ENCODE data around the gene SORCS3.

The SORCS3 gene

GRCh38 chr10:104734433-104734832 lies 93.3 kb downstream of the SORCS3 start:
- no peak for DNase-seq (ENCODE audit: low read depth in 1 of 2, low spot score in 1 of 2)
- H3K4me3 ChIP-seq (replicated peaks; ENCODE audit: insufficient read depth, low read length) = no peak overlapping the region
- no peak for TF ChIP-seq SPI1 (IDR thresholded peaks at IDR 0.05; ENCODE audit: borderline replicate concordance, low read depth)
- no peak for TF ChIP-seq POLR2AphosphoS5 (IDR thresholded peaks at IDR 0.05; ENCODE audit: low read depth)
- no peak for TF ChIP-seq GABPA (IDR thresholded peaks at IDR 0.05; ENCODE audit: low read depth)
- TF ChIP-seq, protein P1, sequence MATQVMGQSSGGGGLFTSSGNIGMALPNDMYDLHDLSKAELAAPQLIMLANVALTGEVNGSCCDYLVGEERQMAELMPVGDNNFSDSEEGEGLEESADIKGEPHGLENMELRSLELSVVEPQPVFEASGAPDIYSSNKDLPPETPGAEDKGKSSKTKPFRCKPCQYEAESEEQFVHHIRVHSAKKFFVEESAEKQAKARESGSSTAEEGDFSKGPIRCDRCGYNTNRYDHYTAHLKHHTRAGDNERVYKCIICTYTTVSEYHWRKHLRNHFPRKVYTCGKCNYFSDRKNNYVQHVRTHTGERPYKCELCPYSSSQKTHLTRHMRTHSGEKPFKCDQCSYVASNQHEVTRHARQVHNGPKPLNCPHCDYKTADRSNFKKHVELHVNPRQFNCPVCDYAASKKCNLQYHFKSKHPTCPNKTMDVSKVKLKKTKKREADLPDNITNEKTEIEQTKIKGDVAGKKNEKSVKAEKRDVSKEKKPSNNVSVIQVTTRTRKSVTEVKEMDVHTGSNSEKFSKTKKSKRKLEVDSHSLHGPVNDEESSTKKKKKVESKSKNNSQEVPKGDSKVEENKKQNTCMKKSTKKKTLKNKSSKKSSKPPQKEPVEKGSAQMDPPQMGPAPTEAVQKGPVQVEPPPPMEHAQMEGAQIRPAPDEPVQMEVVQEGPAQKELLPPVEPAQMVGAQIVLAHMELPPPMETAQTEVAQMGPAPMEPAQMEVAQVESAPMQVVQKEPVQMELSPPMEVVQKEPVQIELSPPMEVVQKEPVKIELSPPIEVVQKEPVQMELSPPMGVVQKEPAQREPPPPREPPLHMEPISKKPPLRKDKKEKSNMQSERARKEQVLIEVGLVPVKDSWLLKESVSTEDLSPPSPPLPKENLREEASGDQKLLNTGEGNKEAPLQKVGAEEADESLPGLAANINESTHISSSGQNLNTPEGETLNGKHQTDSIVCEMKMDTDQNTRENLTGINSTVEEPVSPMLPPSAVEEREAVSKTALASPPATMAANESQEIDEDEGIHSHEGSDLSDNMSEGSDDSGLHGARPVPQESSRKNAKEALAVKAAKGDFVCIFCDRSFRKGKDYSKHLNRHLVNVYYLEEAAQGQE (IDR thresholded peaks at IDR 0.05; ENCODE audit: insufficient replicate concordance, low read depth) = no peak
- TF ChIP-seq CTCF (IDR thresholded peaks at IDR 0.05; ENCODE audit: insufficient read depth, low read length) = no peak
- peaks cover 5% of the 10 kb centered on the region for H3K27me3 ChIP-seq (ENCODE audit: insufficient read depth, poor library complexity, severe bottlenecking)
- H3K27ac ChIP-seq (replicated peaks) = no peak overlapping the region

GRCh38 chr10:104735036-104735756 lies 94.1 kb downstream of the SORCS3 start:
- no peak for DNase-seq (ENCODE audit: low read depth in 1 of 2, low spot score in 1 of 2)
- H3K27me3 ChIP-seq (ENCODE audit: insufficient read depth, poor library complexity, severe bottlenecking) = peaks cover 5% of the 10 kb centered on the region
- H3K4me3 ChIP-seq (replicated peaks; ENCODE audit: insufficient read depth, low read length) = no peak overlapping the region
- H3K27ac ChIP-seq (replicated peaks) = no peak overlapping the region
- TF ChIP-seq CTCF (IDR thresholded peaks at IDR 0.05; ENCODE audit: insufficient read depth, low read length) (no peak), POLR2AphosphoS5 (IDR thresholded peaks at IDR 0.05; ENCODE audit: low read depth) (no peak), SPI1 (IDR thresholded peaks at IDR 0.05; ENCODE audit: borderline replicate concordance, low read depth) (no peak), GABPA (IDR thresholded peaks at IDR 0.05; ENCODE audit: low read depth) (no peak)
- TF ChIP-seq, protein P1 (IDR thresholded peaks at IDR 0.05; ENCODE audit: insufficient replicate concordance, low read depth) = no peak

DNA sequence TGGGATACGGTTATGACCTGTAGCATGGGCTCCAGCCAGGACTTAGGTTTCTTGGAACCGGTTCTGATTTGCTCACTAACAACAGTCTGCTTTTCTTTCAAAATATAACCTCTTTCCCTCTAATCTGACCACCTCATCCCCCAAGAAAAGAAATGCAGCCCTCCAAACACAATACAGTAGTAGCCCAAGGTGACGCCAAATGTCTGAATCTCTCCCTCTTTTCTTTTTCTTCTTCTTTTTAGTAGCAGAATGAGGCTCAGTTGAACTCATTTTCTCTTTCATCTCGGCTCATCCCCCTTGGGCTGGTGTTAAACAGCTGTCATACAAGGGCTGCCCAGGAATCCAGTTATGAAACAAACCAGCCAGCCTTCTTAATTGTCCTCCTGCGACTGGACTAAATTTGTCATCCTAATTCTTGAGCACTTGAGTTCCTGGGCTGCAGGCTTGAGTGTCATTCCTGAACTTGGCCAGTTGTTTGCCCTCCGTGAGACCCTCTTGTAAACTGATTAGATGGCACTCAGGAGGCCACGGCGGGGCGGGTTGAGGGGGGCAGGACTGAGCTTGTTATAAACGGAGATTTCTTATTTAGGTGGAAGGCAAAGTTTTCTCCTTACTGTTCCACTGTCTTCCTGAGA lies 94.8 kb downstream of the SORCS3 start:
- DNase-seq (ENCODE audit: low read depth in 1 of 2, low spot score in 1 of 2) = no peak
- TF ChIP-seq CTCF (IDR thresholded peaks at IDR 0.05; ENCODE audit: insufficient read depth, low read length) (no peak), POLR2AphosphoS5 (IDR thresholded peaks at IDR 0.05; ENCODE audit: low read depth) (no peak), GABPA (IDR thresholded peaks at IDR 0.05; ENCODE audit: low read depth) (no peak), SPI1 (IDR thresholded peaks at IDR 0.05; ENCODE audit: borderline replicate concordance, low read depth) (no peak)
- TF ChIP-seq, protein P1 (IDR thresholded peaks at IDR 0.05; ENCODE audit: insufficient replicate concordance, low read depth) = no peak
- Histone ChIP-seq H3K27me3 (ENCODE audit: insufficient read depth, poor library complexity, severe bottlenecking) (peaks cover 5% of the 10 kb centered on the region), H3K4me3 (replicated peaks; ENCODE audit: insufficient read depth, low read length) (no peak overlapping the region), H3K27ac (replicated peaks) (no peak overlapping the region)

Measured in HL-60 (cell line).